Subcutaneous adipose tissue (tissue), 4 donors: ENCODE data around the gene C5orf15. TPM values are rescaled to one million over a fixed set of nuclear protein-coding genes. Genes with fewer than 3 reads are reported as not detected.

ENCODE experiments used
- total RNA-seq, 4 donors: library from RNA; depleted of rRNA; stranded (reverse); fragments of >200 nt; gene quantifications; one replicate each; pipeline ENCODE4 v1.1.0, GENCODE V29; 2016
- TF ChIP-seq, protein P1 (sequence below): fragments of 450-650 bp; IDR thresholded peaks from one replicate; pipeline ENCODE4 v1.5.1; 2016; ENCODE audit warnings: low read depth, mild to moderate bottlenecking, control low read depth, antibody characterized with exemption, moderate library complexity

Gene C5orf15
- total RNA-seq, 4 donors from 2014 or later: 32.2 to 66.0 (median 44.2) TPM

DNA sequence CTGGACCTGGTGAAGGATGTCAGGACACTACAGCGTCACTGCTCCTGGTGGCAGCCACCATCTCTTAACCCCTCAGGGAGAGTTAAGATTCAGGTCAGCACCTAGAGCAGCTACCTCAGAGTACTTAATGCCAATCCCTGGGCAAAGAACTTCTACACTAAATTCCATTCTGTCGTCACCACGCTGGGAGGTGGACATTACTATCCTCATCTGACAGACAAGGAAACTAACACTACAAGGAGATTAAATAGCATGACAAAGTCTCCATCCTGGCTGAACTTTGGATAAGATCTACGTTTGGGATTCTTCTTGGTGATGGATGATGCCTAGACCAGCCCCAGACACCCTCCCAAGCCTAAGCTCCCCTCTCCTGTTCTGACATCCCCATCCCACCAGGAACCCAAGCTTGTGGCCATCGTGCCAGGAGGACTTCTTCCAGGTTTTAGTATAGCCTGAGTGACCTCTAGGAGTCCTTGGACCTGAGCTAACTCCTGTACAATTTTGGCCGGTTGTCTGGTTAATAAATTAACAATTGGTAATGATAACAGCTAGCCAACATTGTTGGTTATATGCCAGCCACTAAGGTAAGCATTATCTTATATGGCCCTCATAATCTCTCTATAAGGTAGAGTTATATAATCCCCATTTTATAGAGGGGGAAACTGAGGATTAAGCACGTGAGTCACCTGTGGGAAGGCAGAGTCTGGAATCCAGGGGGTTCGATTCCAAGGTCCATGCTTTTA, 54.8 kb downstream of the C5orf15 start:
- TF ChIP-seq, protein P1, sequence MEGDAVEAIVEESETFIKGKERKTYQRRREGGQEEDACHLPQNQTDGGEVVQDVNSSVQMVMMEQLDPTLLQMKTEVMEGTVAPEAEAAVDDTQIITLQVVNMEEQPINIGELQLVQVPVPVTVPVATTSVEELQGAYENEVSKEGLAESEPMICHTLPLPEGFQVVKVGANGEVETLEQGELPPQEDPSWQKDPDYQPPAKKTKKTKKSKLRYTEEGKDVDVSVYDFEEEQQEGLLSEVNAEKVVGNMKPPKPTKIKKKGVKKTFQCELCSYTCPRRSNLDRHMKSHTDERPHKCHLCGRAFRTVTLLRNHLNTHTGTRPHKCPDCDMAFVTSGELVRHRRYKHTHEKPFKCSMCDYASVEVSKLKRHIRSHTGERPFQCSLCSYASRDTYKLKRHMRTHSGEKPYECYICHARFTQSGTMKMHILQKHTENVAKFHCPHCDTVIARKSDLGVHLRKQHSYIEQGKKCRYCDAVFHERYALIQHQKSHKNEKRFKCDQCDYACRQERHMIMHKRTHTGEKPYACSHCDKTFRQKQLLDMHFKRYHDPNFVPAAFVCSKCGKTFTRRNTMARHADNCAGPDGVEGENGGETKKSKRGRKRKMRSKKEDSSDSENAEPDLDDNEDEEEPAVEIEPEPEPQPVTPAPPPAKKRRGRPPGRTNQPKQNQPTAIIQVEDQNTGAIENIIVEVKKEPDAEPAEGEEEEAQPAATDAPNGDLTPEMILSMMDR: no peak

DNA sequence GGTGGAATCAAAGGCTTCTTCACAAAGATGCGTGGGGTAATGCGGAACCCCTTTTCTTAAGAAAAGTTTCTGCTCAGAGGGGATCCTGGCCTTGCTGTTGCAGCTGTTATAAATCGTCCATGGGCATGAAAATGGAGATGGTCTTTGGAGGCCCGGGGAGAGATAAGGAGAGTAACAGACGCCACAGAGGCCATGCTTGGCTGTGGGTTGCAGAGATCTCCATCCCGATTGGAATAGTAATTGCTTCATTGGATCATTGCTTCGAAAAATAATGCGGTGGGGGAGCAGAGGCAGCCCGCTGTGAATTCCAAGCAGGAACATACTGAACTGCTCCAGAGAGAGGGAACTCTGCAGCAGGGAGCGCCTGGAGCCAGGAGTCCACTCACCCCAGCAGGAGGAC, 55.5 kb downstream of the C5orf15 start:
- TF ChIP-seq, protein P1: no peak

DNA sequence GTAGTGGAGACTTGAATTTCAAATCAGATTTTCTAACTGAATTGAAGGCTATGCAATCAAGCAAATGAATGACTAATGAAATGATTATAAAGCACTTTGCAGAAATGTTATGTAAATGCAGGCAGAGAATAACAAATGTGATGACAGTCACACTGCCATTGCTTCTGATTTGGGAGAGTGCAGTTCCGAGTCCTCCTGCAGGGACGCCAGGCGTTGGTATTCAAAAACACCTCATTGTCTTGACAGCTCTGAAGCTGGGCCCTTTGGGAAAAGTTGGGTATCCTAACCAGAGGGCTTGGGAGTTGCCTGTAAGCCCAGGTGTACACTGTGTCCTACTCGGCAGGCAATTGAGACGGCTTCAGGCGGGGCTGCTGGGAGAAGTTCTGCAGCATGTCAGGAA, 57.9 kb downstream of the C5orf15 start:
- TF ChIP-seq, protein P1: no peak

DNA sequence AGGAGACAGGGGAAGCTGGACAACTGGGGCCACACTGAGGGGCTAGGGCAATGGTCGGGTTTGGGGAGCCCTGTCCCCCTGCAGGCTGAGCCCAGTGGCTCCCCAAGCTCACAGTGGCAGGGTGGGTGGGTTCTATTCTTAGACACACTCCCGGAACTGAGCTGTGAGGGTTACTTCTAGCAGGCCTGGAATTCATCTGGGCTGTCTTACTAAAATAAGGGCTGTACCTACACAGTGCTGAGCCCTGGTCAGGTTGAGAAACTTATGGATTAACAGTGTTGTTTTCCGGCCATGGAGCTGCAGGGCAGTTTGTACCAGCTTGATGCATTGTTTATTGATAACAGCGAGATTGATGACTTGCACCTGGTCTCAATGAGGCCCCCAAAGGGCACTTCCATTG, 58.8 kb downstream of the C5orf15 start:
- TF ChIP-seq, protein P1: no peak

DNA sequence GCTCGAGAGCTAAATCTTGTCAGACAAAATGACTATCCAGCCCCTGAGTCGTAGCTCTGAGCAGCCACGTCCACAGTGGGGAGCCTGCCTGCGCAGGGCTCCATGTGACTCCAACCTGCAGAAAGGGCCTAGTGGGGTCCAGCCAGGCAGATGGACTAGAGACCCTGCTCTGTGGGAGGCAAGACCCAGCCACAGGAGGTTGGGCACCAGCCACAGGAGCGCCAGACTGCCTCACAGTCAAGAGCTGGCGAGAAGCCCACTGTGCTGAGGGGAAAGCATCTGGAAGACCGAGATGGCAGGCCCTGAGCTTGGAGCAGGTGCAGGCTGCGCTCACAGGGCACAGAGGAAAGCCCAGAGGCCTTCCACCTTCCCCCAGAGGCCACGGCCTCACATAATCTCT, 61.4 kb downstream of the C5orf15 start:
- TF ChIP-seq, protein P1: no peak

DNA sequence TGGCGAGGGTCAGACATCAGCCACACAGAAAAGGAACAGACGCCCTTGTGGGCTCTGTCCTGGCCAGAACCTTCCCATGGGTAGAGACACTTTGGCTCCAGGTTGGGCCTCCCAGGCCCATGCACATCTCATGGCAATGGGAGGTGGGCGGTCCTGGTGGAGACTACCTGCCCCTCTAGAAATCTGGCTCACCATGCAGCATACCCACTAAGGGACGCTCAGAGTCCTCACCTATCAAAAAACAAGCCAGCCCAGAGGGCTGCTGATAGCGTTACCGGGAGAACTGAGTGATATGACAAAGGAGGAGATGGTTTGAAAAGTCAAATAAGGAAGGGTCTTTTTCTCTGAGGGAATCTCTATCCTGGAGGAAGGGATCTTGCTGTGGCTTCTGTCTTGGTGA, 62.1 kb downstream of the C5orf15 start:
- TF ChIP-seq, protein P1: no peak

Other genes starting within 250 kb of the C5orf15 start
- 100 to 1,000 TPM in 3 of 4 donors, 10 to 100 TPM in 1; 84.4 to 121 (median 112) TPM for gene VDAC1, start 36.4 kb upstream of the C5orf15 start, total RNA-seq
- gene TCF7, start 146.1 kb upstream of the C5orf15 start, total RNA-seq: 1 to 10 TPM in 3 of 4 donors, under 1 TPM in 1; 0.98 to 6.6 (median 2.6) TPM
- gene SKP1, start 208.3 kb upstream of the C5orf15 start, total RNA-seq: 100 to 1,000 TPM; 132 to 336 (median 244) TPM